ENCODE measurements around the gene TRIM62. TPM values are rescaled to one million over a fixed set of nuclear protein-coding genes. Genes with fewer than 3 reads are reported as not detected.
"Not testable (repeated sequence)": the region's sequence is repeated elsewhere in the genome, so short reads cannot be mapped to it uniquely, and the experiment has no call there.

TRIM62 gene
- total RNA-seq, 4 donors from 2014 or later, result 4.6 to 52.0 (median 5.8) TPM

DNA sequence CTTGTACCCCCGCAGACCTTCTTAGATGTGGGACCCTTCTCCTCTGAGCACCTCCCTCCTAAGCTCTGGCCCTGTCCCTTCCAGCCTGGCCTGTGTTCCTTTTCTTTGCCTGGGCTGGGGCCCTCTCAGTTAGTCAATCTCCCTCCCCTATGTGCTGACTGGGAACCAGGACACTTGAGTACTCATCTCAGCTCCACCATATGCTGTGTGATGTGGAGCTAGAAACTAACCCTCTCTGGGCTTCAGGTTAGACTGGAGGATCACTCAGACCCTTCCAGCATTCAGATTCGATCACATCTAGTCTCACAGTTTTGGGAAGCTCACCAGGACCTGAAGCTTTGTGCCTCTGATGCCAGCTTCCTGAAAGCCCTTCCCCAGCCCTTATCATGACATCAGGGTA is 40.6 kb downstream of the TRIM62 start:
- in situ Hi-C loops (cut with MboI; ENCODE audit: low pct_ligation_motif_present in 1 of 4, low pct_unique_long_range_greater_than_20kb in 1 of 4, low sequenced_read_pairs in 3 of 4), result no loop called here
- intact Hi-C loops (cut with DNase I; ENCODE audit: low total_unique reads), result no loop called here
- H3K27me3 ChIP-seq, result no peaks in the 10 kb centered on the region
- DNase-seq, result no peak
- H3K9me3 ChIP-seq, result no peaks in the 10 kb centered on the region
- WGBS, 2 donors (ENCODE audit: low coverage in 1 of 2), result 88% methylated on average over 2 of the region's 2 CpGs; no CpG with 5 or more reads in 1 of the 2 donors
- no peak overlapping the region for H3K27ac ChIP-seq
- no peak overlapping the region for H3K4me3 ChIP-seq
- H3K36me3 ChIP-seq, result no peaks in the 10 kb centered on the region
- no peak for TF ChIP-seq POLR2A (IDR thresholded peaks at IDR 0.05)
- TF ChIP-seq, protein P1, sequence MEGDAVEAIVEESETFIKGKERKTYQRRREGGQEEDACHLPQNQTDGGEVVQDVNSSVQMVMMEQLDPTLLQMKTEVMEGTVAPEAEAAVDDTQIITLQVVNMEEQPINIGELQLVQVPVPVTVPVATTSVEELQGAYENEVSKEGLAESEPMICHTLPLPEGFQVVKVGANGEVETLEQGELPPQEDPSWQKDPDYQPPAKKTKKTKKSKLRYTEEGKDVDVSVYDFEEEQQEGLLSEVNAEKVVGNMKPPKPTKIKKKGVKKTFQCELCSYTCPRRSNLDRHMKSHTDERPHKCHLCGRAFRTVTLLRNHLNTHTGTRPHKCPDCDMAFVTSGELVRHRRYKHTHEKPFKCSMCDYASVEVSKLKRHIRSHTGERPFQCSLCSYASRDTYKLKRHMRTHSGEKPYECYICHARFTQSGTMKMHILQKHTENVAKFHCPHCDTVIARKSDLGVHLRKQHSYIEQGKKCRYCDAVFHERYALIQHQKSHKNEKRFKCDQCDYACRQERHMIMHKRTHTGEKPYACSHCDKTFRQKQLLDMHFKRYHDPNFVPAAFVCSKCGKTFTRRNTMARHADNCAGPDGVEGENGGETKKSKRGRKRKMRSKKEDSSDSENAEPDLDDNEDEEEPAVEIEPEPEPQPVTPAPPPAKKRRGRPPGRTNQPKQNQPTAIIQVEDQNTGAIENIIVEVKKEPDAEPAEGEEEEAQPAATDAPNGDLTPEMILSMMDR (IDR thresholded peaks at IDR 0.05), result no peak
- no peak for TF ChIP-seq POLR2AphosphoS5 (IDR thresholded peaks at IDR 0.05)
- TF ChIP-seq EP300 (IDR thresholded peaks at IDR 0.05; ENCODE audit: low read depth), result no peak
- peaks cover 0 to 12% (median 4%) of the 10 kb centered on the region in 4 donors for H3K4me1 ChIP-seq

DNA sequence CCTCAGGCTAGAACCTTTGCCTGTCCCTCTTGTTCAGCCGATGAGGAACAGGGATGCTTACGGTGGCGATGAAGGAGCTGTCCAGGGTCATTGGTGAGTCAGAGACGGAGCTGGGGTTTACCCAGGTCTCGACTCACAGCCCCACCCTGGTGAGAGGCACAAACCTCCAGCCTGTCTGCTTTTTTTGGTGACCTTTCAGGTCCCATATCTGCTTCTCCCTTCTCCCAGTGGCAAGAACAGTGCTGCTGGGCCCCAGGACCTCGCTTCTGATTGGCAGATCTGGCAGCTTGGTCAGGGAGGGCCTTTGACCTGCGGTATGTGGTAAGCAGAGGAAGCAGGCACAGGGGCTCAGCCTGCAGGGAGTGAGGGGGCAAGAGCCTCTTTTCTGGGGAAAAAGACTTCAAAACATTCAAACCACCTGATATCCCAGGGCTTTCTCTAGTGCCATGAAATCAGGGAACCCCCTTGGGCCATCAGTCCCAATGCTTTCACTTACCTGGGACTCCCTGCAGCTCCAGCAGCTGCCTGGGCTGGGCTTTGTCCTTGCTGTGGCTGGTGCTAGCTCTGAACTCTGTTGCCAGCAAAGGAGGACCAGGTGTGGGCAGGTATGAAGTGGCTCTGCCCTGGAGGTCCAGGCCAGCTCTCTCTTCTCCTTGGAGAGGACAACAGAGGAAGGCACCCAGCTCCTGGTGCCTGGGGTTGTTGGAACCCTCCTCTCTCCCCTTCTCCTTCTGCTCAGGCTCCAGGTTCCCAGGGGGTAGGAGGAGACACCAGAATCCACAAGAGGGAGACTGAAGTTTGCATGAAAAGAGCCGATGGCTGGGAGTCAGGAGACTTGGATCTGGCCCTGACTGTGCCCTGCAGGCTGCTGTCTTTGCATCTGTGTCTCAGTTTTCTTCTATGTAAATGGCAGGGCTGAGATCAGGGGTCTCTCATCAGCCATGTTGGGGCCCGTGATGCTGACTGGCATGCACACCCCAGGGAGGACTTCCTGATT is 41.4 kb downstream of the TRIM62 start:
- intact Hi-C loops (cut with DNase I; ENCODE audit: low total_unique reads), result no loop called here
- WGBS, 2 donors (ENCODE audit: low coverage in 1 of 2), result 60 to 77% methylated on average over 5 to 9 of the region's 9 CpGs
- no peak for DNase-seq
- no peaks in the 10 kb centered on the region for H3K9me3 ChIP-seq
- no peak overlapping the region for H3K4me3 ChIP-seq
- TF ChIP-seq, protein P1 (IDR thresholded peaks at IDR 0.05), result no peak
- TF ChIP-seq EP300 (IDR thresholded peaks at IDR 0.05; ENCODE audit: low read depth) (no peak), POLR2A (IDR thresholded peaks at IDR 0.05) (no peak), POLR2AphosphoS5 (IDR thresholded peaks at IDR 0.05) (no peak)
- H3K27ac ChIP-seq, result no peak overlapping the region
- H3K27me3 ChIP-seq, result no peaks in the 10 kb centered on the region
- in situ Hi-C loops (cut with MboI; ENCODE audit: low pct_ligation_motif_present in 1 of 4, low pct_unique_long_range_greater_than_20kb in 1 of 4, low sequenced_read_pairs in 3 of 4), result no loop called here
- no peaks in the 10 kb centered on the region for H3K36me3 ChIP-seq
- peaks cover 0 to 12% (median 4%) of the 10 kb centered on the region in 4 donors for H3K4me1 ChIP-seq

DNA sequence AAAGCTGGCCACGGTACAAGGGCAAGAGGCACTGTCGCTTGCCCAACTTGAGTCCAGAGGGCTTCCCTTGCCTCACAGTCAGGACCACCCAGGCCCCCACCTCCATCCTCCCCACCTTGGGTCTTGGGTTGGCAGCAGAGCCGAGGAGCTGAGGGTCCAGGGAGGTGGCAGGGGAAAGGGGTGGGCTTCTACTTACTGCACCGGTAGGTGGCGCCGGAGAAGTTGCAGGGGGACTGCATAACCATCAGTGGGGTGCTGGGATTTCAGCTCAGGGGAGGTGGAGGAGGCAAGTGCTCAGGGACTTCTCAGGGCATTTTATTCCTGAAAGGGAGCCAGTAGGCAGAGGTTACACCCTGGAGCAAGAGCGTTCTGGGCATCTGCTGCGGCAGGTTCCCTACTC is 44.0 kb downstream of the TRIM62 start:
- Histone ChIP-seq H3K27ac (no peak overlapping the region), H3K4me3 (no peak overlapping the region), H3K27me3 (no peaks in the 10 kb centered on the region), H3K4me1 (peaks cover 0 to 5% (median 1%) of the 10 kb centered on the region in 4 donors), H3K36me3 (no peaks in the 10 kb centered on the region), H3K9me3 (no peaks in the 10 kb centered on the region)
- intact Hi-C loops (cut with DNase I; ENCODE audit: low total_unique reads), result no loop called here
- DNase-seq, result no peak
- in situ Hi-C loops (cut with MboI; ENCODE audit: low pct_ligation_motif_present in 1 of 4, low pct_unique_long_range_greater_than_20kb in 1 of 4, low sequenced_read_pairs in 3 of 4), result no loop called here
- 68% methylated on average over 8 of the region's 8 CpGs; no CpG with 5 or more reads in 1 of the 2 donors for WGBS, 2 donors (ENCODE audit: low coverage in 1 of 2)
- TF ChIP-seq, protein P1 (IDR thresholded peaks at IDR 0.05), result peak in 3 of 5 experiments; percentile 16 to 24 (median 21)
- TF ChIP-seq EP300 (IDR thresholded peaks at IDR 0.05; ENCODE audit: low read depth) (no peak), POLR2AphosphoS5 (IDR thresholded peaks at IDR 0.05) (no peak), POLR2A (IDR thresholded peaks at IDR 0.05) (no peak)

DNA sequence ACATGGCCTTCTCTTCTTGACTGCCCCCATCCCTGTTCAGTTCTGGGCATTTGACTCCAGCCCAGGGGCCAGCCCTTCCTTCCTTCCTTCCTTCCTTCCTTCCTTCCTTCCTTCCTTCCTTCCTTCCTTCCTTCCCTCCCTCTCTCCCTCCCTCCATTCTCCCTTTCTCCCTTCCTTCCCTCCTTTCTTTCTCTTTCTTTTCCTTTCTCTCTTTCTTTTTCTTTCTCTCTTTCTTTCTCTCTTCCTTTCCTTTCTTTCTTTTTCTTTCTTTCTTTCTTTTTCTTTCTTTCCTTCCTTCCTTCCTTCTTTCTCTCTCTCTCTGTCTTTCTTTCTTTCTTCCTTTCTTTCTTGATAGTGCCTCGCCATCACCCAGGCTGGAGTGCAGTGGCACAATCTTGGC is 45.8 kb downstream of the TRIM62 start:
- H3K9me3 ChIP-seq; H3K36me3 ChIP-seq; intact Hi-C loops (cut with DNase I; ENCODE audit: low total_unique reads); H3K4me3 ChIP-seq; H3K27ac ChIP-seq; H3K4me1 ChIP-seq; in situ Hi-C loops (cut with MboI; ENCODE audit: low pct_ligation_motif_present in 1 of 4, low pct_unique_long_range_greater_than_20kb in 1 of 4, low sequenced_read_pairs in 3 of 4); DNase-seq; H3K27me3 ChIP-seq: not testable (repeated sequence)
- 100% methylated on average over 1 of the region's 1 CpG; no CpG with 5 or more reads in 1 of the 2 donors for WGBS, 2 donors (ENCODE audit: low coverage in 1 of 2)
